ENCODE results near the gene APCDD1L. TPM values are rescaled to one million over a fixed set of nuclear protein-coding genes. Genes with fewer than 3 reads are reported as not detected.

The APCDD1L gene
- total and polyA plus RNA-seq, 4 donors = 1.3 to 14.6 (median 2.0) TPM

DNA sequence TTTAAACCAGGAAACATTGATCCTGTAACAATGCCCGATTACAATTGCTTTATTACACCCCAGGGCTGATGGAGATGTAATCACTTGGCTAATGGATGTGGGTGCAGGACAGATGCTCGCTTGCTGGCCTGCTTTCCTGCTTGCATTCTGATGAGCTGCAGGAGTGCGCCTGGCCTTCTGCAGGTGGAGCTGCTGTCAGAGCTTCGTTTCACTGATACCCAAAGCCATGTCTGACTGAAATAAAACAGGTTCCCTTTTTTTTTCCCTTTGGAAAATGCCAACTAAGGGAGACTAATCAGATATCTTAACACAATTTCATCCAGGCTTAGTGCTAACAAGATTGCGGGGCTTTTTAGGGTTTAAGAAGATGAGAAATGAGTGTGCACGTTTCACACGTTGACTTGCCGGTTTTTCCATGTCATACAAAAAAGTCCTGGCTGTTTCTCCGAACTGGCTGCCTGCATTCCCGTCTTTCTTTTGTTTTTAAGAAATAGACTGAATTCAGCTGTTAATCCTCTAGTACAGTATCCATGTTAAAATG lies 65.4 kb downstream of the APCDD1L start:
- Histone ChIP-seq H3K4me1 (ENCODE audit: control insufficient read depth in 1 of 2, insufficient read depth in 2 of 2, low read length in 2 of 2) (no peaks in the 10 kb centered on the region), H3K9me3 (ENCODE audit: control insufficient read depth, low read length) (no peaks in the 10 kb centered on the region), H3K27ac (ENCODE audit: low read depth in 1 of 2, low read length in 2 of 2) (no peak overlapping the region), H3K36me3 (ENCODE audit: control insufficient read depth in 1 of 2, insufficient read depth in 2 of 2, low read length in 1 of 2) (peaks cover 0 to 8% of the 10 kb centered on the region in 2 donors), H3K27me3 (ENCODE audit: control insufficient read depth in 1 of 2, insufficient read depth in 2 of 2, low read length in 1 of 2) (no peaks in the 10 kb centered on the region), H3K4me3 (ENCODE audit: low read length in 2 of 2) (no peak overlapping the region)
- 83 to 87% methylated on average over 10 of the region's 10 CpGs for WGBS, 2 donors
- DNase-seq = no peak
- intact Hi-C loops (cut with DNase I) = no loop called here
- ATAC-seq (ENCODE audit: low FRiP score) = no peak

DNA sequence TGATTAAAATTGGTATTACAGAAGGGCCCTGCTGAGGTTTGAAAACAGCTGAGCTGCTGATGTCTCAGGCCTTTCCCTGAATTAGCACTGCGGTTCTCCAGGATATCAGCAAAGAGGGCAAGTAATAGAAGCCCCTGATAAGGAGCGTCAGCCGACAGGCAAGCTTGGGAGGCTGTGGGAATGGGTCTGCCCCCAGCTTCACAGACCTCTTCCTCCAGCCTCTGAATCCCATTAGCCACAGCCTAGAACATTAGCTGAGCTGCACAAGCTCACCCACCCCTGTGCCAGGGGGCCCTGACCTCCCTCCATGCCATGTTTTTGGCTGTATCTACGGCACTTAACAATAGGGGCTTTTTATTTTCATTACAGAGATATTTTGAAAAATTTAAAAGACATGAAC lies 66.2 kb downstream of the APCDD1L start:
- Histone ChIP-seq H3K9me3 (ENCODE audit: control insufficient read depth, low read length) (no peaks in the 10 kb centered on the region), H3K4me1 (ENCODE audit: control insufficient read depth in 1 of 2, insufficient read depth in 2 of 2, low read length in 2 of 2) (no peaks in the 10 kb centered on the region), H3K27ac (ENCODE audit: low read depth in 1 of 2, low read length in 2 of 2) (no peak overlapping the region), H3K4me3 (ENCODE audit: low read length in 2 of 2) (no peak overlapping the region), H3K27me3 (ENCODE audit: control insufficient read depth in 1 of 2, insufficient read depth in 2 of 2, low read length in 1 of 2) (no peaks in the 10 kb centered on the region), H3K36me3 (ENCODE audit: control insufficient read depth in 1 of 2, insufficient read depth in 2 of 2, low read length in 1 of 2) (peaks cover 0 to 8% of the 10 kb centered on the region in 2 donors)
- 78 to 88% methylated on average over 4 of the region's 4 CpGs for WGBS, 2 donors
- intact Hi-C loops (cut with DNase I) = no loop called here
- ATAC-seq (ENCODE audit: low FRiP score) (no peak), DNase-seq (no peak)

DNA sequence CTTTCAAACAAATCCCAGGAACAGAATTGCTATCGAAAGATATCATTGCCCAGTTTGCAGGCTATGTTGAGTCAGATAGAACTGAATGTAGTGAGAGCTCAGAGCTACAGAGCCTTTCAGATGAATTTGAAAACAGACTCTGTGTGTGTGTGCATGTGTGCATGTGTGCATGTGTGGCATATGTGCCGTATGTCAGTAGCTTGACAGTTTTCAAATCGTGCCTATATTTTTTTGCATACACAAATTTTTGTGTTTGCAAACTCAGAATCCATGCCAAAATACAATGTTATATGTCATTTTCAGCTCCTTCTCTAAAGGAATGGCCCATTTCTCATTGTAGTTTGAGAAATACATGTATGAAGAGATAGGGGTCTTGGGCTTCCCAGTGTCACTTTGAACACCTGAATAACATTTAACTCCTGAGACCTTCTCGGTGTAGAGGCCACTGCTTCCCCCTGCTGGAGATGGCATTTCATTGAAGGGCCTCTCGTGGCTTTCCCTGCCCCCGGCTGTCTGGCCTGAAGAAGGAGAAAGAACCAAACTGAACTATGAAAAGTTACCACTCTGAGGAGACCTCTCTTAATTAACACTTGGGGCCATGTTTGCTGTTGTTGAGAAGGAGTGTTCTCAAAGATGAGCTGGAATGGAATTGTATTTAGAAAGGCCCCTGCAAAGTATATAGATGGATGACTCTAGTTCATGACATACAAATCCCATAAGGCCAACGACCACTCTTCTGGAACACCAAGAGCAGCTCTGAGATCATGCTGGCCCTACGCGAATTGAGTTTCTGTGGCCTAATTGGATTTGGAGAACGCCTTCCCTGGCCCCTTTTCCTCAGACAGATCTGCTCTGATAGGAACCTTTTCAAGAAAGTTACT lies 67.4 kb downstream of the APCDD1L start:
- Histone ChIP-seq H3K4me1 (ENCODE audit: control insufficient read depth in 1 of 2, insufficient read depth in 2 of 2, low read length in 2 of 2) (no peaks in the 10 kb centered on the region), H3K4me3 (ENCODE audit: low read length in 2 of 2) (no peak overlapping the region), H3K27ac (ENCODE audit: low read depth in 1 of 2, low read length in 2 of 2) (no peak overlapping the region), H3K36me3 (ENCODE audit: control insufficient read depth in 1 of 2, insufficient read depth in 2 of 2, low read length in 1 of 2) (peaks cover 0 to 10% of the 10 kb centered on the region in 2 donors), H3K9me3 (ENCODE audit: control insufficient read depth, low read length) (no peaks in the 10 kb centered on the region), H3K27me3 (ENCODE audit: control insufficient read depth in 1 of 2, insufficient read depth in 2 of 2, low read length in 1 of 2) (no peaks in the 10 kb centered on the region)
- intact Hi-C loops (cut with DNase I) = no loop called here
- no peak for DNase-seq
- WGBS, 2 donors = 68 to 76% methylated on average over 10 of the region's 10 CpGs
- ATAC-seq (ENCODE audit: low FRiP score) = no peak

DNA sequence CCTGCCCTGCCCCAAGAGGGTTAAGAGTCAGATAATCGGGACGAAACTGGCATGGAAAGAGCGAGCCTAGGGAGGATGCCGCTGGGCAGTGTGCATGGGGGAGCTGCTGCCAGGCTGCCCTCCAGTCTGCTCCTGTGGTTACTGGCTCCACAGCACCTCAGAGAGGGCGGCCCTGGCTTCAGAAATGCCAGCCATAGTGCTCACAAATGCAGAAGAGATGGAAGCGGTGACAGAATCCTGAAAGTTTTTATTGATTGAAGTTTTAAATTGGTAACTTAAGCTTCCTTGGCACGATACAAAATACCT lies 68.3 kb downstream of the APCDD1L start:
- Histone ChIP-seq H3K9me3 (ENCODE audit: control insufficient read depth, low read length) (no peaks in the 10 kb centered on the region), H3K27me3 (ENCODE audit: control insufficient read depth in 1 of 2, insufficient read depth in 2 of 2, low read length in 1 of 2) (no peaks in the 10 kb centered on the region), H3K4me1 (ENCODE audit: control insufficient read depth in 1 of 2, insufficient read depth in 2 of 2, low read length in 2 of 2) (no peaks in the 10 kb centered on the region), H3K4me3 (ENCODE audit: low read length in 2 of 2) (no peak overlapping the region), H3K27ac (ENCODE audit: low read depth in 1 of 2, low read length in 2 of 2) (no peak overlapping the region), H3K36me3 (ENCODE audit: control insufficient read depth in 1 of 2, insufficient read depth in 2 of 2, low read length in 1 of 2) (peaks cover 0 to 9% of the 10 kb centered on the region in 2 donors)
- 76 to 79% methylated on average over 7 of the region's 7 CpGs for WGBS, 2 donors
- DNase-seq (no peak), ATAC-seq (ENCODE audit: low FRiP score) (no peak)
- intact Hi-C loops (cut with DNase I) = no loop called here

- H3K27ac ChIP-seq (ENCODE audit: low read depth in 1 of 2, low read length in 2 of 2) = no peak overlapping the region
- 68 to 70% methylated on average over 6 of the region's 6 CpGs for WGBS, 2 donors
- no peaks in the 10 kb centered on the region for H3K9me3 ChIP-seq (ENCODE audit: control insufficient read depth, low read length)
- DNase-seq (no peak), ATAC-seq (ENCODE audit: low FRiP score) (no peak)
- intact Hi-C loops (cut with DNase I) = no loop called here
- no peak overlapping the region for H3K4me3 ChIP-seq (ENCODE audit: low read length in 2 of 2)
- H3K27me3 ChIP-seq (ENCODE audit: control insufficient read depth in 1 of 2, insufficient read depth in 2 of 2, low read length in 1 of 2) = no peaks in the 10 kb centered on the region
- peaks cover 0 to 9% of the 10 kb centered on the region in 2 donors for H3K36me3 ChIP-seq (ENCODE audit: control insufficient read depth in 1 of 2, insufficient read depth in 2 of 2, low read length in 1 of 2)
- no peaks in the 10 kb centered on the region for H3K4me1 ChIP-seq (ENCODE audit: control insufficient read depth in 1 of 2, insufficient read depth in 2 of 2, low read length in 2 of 2)
Measured at GRCh38 chr20:58446264-58446959, 68.8 kb downstream of the APCDD1L start.

DNA sequence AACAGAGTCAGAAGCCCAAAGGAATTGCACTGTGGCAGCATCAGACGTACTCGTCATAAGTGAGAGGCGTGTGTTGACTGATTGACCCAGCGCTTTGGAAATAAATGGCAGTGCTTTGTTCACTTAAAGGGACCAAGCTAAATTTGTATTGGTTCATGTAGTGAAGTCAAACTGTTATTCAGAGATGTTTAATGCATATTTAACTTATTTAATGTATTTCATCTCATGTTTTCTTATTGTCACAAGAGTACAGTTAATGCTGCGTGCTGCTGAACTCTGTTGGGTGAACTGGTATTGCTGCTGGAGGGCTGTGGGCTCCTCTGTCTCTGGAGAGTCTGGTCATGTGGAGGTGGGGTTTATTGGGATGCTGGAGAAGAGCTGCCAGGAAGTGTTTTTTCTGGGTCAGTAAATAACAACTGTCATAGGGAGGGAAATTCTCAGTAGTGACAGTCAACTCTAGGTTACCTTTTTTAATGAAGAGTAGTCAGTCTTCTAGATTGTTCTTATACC lies 70.4 kb downstream of the APCDD1L start:
- intact Hi-C loops (cut with DNase I) = no loop called here
- H3K4me1 ChIP-seq (ENCODE audit: control insufficient read depth in 1 of 2, insufficient read depth in 2 of 2, low read length in 2 of 2) = no peaks in the 10 kb centered on the region
- no peak overlapping the region for H3K4me3 ChIP-seq (ENCODE audit: low read length in 2 of 2)
- H3K27me3 ChIP-seq (ENCODE audit: control insufficient read depth in 1 of 2, insufficient read depth in 2 of 2, low read length in 1 of 2) = no peaks in the 10 kb centered on the region
- 93 to 94% methylated on average over 5 of the region's 5 CpGs for WGBS, 2 donors
- no peaks in the 10 kb centered on the region for H3K9me3 ChIP-seq (ENCODE audit: control insufficient read depth, low read length)
- ATAC-seq (ENCODE audit: low FRiP score) (no peak), DNase-seq (no peak)
- peaks cover 0 to 9% of the 10 kb centered on the region in 2 donors for H3K36me3 ChIP-seq (ENCODE audit: control insufficient read depth in 1 of 2, insufficient read depth in 2 of 2, low read length in 1 of 2)
- H3K27ac ChIP-seq (ENCODE audit: low read depth in 1 of 2, low read length in 2 of 2) = no peak overlapping the region

DNA sequence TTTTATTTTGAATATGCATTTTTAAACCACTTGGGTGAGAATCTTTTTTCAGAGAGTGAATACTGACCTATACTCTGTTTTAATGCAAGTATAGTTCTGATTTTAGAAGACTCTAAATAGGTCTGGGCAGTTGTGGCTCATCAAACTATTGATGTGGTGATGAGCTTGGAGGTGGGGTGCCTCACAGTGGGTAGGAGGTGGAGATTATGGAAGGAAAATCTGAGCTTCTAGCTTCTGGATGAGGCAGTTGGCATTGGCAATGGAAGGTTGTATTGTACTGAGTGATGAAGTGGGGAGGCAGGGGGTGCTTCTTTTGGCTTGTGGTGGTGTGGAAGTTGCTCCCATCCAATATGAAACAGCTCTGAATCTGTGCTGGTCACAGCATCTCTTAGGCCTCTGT lies 73.5 kb downstream of the APCDD1L start:
- no peak for ATAC-seq (ENCODE audit: low FRiP score)
- Histone ChIP-seq H3K9me3 (ENCODE audit: control insufficient read depth, low read length) (peaks cover 1% of the 10 kb centered on the region), H3K4me1 (ENCODE audit: control insufficient read depth in 1 of 2, insufficient read depth in 2 of 2, low read length in 2 of 2) (no peaks in the 10 kb centered on the region), H3K27ac (ENCODE audit: low read depth in 1 of 2, low read length in 2 of 2) (no peak overlapping the region), H3K27me3 (ENCODE audit: control insufficient read depth in 1 of 2, insufficient read depth in 2 of 2, low read length in 1 of 2) (no peaks in the 10 kb centered on the region), H3K4me3 (ENCODE audit: low read length in 2 of 2) (no peak overlapping the region), H3K36me3 (ENCODE audit: control insufficient read depth in 1 of 2, insufficient read depth in 2 of 2, low read length in 1 of 2) (peaks cover 3 to 6% of the 10 kb centered on the region in 2 donors)
- DNase-seq = no peak
- intact Hi-C loops (cut with DNase I) = no loop called here

- WGBS, 2 donors = 89 to 90% methylated on average over 5 of the region's 5 CpGs
- peaks cover 2 to 3% of the 10 kb centered on the region in 2 donors for H3K36me3 ChIP-seq (ENCODE audit: control insufficient read depth in 1 of 2, insufficient read depth in 2 of 2, low read length in 1 of 2)
- intact Hi-C loops (cut with DNase I) = no loop called here
Measured at GRCh38 chr20:58440021-58440767, 75.0 kb downstream of the APCDD1L start.

More at GRCh38 chr20:58440021-58440767, 75.0 kb downstream of the APCDD1L start:
- H3K27me3 ChIP-seq (ENCODE audit: control insufficient read depth in 1 of 2, insufficient read depth in 2 of 2, low read length in 1 of 2) = no peaks in the 10 kb centered on the region
- no peak for ATAC-seq (ENCODE audit: low FRiP score)
- no peak overlapping the region for H3K27ac ChIP-seq (ENCODE audit: low read depth in 1 of 2, low read length in 2 of 2)
- DNase-seq = no peak
- no peak overlapping the region for H3K4me3 ChIP-seq (ENCODE audit: low read length in 2 of 2)
- no peaks in the 10 kb centered on the region for H3K4me1 ChIP-seq (ENCODE audit: control insufficient read depth in 1 of 2, insufficient read depth in 2 of 2, low read length in 2 of 2)
- H3K9me3 ChIP-seq (ENCODE audit: control insufficient read depth, low read length) = peaks cover 1% of the 10 kb centered on the region

Measured in aorta (tissue), 5 donors.